Measurements from ENCODE around the gene DOK7. TPM values are rescaled to one million over a fixed set of nuclear protein-coding genes. Genes with fewer than 3 reads are reported as not detected.

DOK7 gene
- total RNA-seq, 2 experiments from 2014 or later = not detected

DNA sequence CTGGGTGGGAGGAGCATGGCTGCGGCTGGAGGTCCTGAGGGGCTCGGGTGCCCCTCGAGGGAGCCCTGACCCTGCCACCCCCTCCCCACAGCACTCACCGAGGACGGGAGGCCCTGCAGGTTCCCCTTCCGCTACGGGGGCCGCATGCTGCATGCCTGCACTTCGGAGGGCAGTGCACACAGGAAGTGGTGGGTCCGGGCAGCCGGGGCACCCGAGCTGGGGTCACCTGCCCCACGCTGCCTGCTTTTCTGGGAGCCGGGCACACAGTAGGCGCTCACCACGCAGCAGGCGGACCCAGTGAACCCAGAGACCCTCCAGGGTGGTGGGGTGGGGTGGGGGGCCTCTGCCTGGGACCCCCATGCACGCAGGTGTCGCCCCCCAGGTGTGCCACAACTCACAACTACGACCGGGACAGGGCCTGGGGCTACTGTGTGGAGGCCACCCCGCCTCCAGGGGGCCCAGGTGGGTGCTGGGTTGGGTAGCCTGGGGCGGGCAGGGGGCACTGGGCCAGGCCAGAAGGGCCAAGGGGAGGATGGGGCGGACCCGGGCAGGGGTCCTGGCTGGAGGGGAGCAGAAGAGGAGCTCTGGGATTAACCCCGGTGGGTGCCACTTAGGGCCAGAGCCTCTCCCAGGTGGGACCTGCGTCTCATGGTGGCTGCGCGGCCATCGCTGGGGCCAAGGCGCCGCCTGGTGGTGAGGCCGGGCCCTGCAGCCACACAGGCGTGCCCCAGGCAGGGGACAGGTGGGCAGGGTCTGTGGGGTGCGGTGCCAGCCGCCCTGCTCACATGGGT, 20.0 kb upstream of the DOK7 start:
- ATAC-seq (ENCODE audit: low read depth) = peak; percentile 73
- H3K27ac Mint-ChIP-seq = no peak overlapping the region

DNA sequence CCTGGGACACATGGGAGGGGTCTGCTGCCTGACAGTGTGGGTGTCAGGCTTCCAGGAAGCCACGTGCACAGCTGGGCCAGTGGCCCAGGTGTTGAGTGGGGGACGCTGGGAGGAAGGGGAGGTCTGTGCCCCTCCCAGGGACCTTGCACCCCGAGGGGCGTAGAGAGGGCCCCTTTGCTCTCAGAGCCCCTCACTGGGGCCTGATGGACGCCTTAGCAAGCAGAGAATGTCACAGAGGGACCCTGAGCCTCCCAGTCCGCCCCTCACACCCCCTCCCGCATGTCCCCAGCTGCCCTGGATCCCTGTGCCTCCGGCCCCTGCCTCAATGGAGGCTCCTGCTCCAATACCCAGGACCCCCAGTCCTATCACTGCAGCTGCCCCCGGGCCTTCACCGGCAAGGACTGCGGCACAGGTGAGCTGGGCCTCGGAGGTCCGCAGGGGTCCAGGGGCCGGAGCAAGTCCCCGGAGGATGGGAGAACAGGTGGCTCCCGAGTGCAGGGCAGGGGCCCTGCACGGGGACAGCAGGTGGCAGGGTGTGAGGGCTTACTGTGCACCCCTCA, 19.3 kb upstream of the DOK7 start:
- no peak overlapping the region for H3K27ac Mint-ChIP-seq
- H3K4me1 Mint-ChIP-seq = no peaks in the 10 kb centered on the region
- H3K4me3 Mint-ChIP-seq = no peak overlapping the region
- POLR2A ChIA-PET = no interaction called here
- H3K36me3 Mint-ChIP-seq = no peaks in the 10 kb centered on the region
- peak; percentile 10 for ATAC-seq (ENCODE audit: low read depth)
- no peaks in the 10 kb centered on the region for H3K27me3 Mint-ChIP-seq
- no peaks in the 10 kb centered on the region for H3K9me3 Mint-ChIP-seq
- no peak for DNase-seq

More for the DNA sequence above, 20.0 kb upstream of the DOK7 start:
- Mint-ChIP-seq H3K36me3 (no peaks in the 10 kb centered on the region), H3K4me3 (no peak overlapping the region), H3K27me3 (no peaks in the 10 kb centered on the region), H3K9me3 (no peaks in the 10 kb centered on the region), H3K4me1 (no peaks in the 10 kb centered on the region)
- POLR2A ChIA-PET = no interaction called here
- DNase-seq = peak; percentile 88

DNA sequence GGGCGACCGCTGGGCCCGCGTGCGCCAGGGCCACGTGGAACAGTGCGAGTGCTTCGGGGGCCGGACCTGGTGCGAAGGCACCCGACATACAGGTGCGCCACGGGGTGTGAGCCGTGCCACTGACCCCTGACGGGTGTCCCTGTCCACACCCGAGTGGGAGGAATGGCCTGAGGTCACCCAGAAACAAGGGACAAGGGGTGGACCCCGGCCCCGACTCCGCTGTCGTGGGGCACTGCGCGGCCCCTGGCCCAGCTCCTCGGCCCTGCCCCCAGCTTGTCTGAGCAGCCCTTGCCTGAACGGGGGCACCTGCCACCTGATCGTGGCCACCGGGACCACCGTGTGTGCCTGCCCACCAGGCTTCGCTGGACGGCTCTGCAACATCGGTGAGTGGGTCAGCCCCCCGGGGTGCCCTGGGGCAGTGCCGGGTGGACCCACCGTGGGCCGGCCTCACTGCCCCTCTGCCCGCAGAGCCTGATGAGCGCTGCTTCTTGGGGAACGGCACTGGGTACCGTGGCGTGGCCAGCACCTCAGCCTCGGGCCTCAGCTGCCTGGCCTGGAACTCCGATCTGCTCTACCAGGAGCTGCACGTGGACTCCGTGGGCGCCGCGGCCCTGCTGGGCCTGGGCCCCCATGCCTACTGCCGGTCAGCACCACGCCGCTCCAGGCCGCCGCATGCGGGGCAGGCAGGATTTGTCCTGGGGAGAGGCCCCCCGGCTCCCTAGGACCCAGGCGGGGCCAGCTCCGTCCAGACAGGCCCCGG, 18.6 kb upstream of the DOK7 start:
- POLR2A ChIA-PET = no interaction called here
- Mint-ChIP-seq H3K4me3 (no peak overlapping the region), H3K27me3 (no peaks in the 10 kb centered on the region), H3K36me3 (no peaks in the 10 kb centered on the region), H3K9me3 (no peaks in the 10 kb centered on the region), H3K27ac (no peak overlapping the region), H3K4me1 (no peaks in the 10 kb centered on the region)
- DNase-seq (no peak), ATAC-seq (ENCODE audit: low read depth) (no peak)

DNA sequence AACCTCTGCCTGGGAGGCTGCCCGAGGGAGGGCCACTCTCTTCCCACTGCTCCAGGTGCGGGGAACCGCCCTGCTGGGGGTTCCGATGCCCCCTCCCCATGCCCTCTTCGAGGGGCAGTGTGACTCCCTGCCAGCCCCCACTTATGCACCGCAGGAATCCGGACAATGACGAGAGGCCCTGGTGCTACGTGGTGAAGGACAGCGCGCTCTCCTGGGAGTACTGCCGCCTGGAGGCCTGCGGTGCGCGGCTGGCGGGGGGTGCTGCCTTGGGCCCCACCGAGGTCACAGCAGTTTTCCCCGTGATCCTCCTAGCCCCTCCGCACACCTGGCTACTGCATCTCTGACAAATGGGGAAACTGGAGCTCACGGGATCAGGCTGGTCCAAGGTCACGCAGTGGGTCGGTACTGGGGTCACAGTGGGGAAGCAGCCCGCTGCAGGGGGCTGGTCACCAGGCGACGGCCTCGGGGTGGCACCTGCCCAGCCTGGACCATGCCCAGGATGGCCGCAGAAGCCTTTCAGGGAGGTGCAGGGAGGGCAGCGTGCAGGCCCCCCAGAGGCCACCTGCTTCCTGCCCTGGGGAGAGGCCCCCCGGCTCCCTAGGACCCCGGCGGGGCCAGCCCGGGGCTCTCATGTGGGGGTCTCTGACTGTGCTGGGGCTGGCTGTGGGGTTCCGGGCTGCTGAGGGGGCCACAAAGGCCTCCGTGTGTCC, 17.8 kb upstream of the DOK7 start:
- Mint-ChIP-seq H3K36me3 (no peaks in the 10 kb centered on the region), H3K27ac (no peak overlapping the region), H3K4me1 (no peaks in the 10 kb centered on the region), H3K27me3 (no peaks in the 10 kb centered on the region), H3K9me3 (no peaks in the 10 kb centered on the region), H3K4me3 (no peak overlapping the region)
- ATAC-seq (ENCODE audit: low read depth) (no peak), DNase-seq (no peak)
- POLR2A ChIA-PET = no interaction called here

DNA sequence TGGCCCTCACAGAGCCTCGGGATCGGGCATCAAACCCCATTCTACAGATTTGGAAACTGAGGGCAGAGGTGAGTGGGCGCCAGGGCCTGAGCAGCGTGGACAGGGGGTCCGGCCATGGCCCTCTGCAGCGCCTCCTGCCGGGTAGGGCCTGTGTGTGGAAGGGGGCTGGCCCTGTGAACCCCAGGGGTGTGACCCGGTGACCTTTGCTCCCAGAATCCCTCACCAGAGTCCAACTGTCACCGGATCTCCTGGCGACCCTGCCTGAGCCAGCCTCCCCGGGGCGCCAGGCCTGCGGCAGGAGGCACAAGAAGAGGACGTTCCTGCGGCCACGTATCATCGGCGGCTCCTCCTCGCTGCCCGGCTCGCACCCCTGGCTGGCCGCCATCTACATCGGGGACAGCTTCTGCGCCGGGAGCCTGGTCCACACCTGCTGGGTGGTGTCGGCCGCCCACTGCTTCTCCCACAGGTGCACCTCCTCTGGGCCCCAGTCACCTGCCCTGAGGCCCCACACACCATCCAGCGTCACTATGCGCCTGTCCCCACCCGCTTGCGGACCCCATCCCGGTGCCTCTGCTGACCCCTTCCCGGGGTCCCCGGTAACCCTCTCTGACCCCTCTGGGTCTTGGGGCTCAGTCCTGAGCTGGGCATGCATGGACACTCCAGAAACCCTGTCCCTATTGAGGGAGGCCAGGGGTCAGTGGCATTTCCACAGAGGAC, 17.1 kb upstream of the DOK7 start:
- POLR2A ChIA-PET = no interaction called here

DNA sequence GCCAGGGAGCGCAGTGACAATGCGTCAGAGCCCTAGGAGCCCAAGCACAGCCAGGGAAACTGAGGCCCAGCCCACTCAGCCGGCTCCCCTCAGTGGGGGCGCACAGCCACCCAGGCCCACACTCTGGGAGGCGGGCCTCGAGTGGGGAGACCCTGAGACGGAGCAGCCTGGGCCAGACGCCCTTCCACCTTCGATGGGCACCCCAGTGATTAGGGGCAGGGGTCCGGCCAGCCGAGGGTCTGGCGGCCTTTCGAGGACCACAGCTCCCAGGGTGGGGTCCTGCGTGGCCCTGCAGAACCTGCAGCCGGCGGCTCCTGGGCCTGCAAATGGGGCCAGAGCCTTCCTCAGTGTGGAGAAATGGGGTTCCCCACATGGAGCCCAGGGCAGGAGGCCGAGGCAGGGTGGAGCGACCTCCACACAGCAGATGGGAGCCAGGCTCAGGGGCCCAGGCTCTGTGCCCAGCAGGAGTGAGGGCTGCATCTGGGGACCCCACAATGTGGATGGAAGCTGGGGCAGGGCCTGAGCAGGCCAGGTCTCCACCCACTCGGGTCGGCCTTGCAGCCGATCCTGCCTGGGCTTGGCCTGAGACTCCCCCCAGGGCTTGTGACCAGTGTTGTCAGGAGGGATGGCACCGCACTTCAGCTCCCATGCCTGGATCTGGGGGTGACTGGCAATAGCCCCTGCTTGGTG, 16.3 kb upstream of the DOK7 start:
- Mint-ChIP-seq H3K4me1 (no peaks in the 10 kb centered on the region), H3K27me3 (peaks cover 4% of the 10 kb centered on the region), H3K9me3 (no peaks in the 10 kb centered on the region), H3K4me3 (no peak overlapping the region), H3K36me3 (no peaks in the 10 kb centered on the region), H3K27ac (no peak overlapping the region)
- DNase-seq (no peak), ATAC-seq (ENCODE audit: low read depth) (no peak)
- POLR2A ChIA-PET = no interaction called here

More for the DNA sequence above, 17.1 kb upstream of the DOK7 start:
- no peak for ATAC-seq (ENCODE audit: low read depth)
- no peak for DNase-seq
- Mint-ChIP-seq H3K4me3 (no peak overlapping the region), H3K27ac (no peak overlapping the region), H3K4me1 (no peaks in the 10 kb centered on the region), H3K27me3 (peaks cover 4% of the 10 kb centered on the region), H3K9me3 (no peaks in the 10 kb centered on the region), H3K36me3 (no peaks in the 10 kb centered on the region)

DNA sequence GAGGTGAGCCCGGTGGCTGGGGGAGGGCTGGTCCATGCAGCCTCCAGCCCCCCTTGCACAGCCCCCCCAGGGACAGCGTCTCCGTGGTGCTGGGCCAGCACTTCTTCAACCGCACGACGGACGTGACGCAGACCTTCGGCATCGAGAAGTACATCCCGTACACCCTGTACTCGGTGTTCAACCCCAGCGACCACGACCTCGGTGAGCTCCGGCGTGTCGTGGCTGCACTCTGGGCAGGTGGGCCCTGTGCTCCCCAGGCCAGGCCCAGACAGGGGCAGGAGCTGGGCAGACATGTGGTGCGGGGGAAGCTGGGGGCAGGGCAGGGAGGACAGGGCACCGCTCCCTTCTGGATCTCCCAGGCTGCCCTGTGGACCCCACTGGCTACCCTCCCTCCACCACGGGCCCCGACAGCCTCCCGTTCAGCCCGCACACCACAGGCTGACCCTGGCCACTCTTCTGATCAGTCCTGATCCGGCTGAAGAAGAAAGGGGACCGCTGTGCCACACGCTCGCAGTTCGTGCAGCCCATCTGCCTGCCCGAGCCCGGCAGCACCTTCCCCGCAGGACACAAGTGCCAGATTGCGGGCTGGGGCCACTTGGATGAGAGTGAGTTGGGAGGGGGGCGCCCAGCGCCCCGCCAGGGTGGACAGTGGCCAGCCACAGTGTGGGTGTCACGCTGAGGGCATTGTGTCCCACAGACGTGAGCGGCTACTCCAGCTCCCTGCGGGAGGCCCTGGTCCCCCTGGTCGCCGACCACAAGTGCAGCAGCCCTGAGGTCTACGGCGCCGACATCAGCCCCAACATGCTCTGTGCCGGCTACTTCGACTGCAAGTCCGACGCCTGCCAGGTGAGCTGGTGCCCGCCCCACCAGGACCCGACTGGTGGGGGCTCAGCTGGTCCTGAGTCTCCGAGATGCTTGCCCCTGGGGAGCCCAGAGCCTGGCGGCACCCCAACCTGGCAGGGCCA, 15.4 kb upstream of the DOK7 start:
- Mint-ChIP-seq H3K36me3 (no peaks in the 10 kb centered on the region), H3K27ac (no peak overlapping the region), H3K27me3 (peaks cover 4% of the 10 kb centered on the region), H3K9me3 (no peaks in the 10 kb centered on the region), H3K4me1 (no peaks in the 10 kb centered on the region), H3K4me3 (no peak overlapping the region)
- ATAC-seq (ENCODE audit: low read depth) (no peak), DNase-seq (no peak)
- POLR2A ChIA-PET = no interaction called here

DNA sequence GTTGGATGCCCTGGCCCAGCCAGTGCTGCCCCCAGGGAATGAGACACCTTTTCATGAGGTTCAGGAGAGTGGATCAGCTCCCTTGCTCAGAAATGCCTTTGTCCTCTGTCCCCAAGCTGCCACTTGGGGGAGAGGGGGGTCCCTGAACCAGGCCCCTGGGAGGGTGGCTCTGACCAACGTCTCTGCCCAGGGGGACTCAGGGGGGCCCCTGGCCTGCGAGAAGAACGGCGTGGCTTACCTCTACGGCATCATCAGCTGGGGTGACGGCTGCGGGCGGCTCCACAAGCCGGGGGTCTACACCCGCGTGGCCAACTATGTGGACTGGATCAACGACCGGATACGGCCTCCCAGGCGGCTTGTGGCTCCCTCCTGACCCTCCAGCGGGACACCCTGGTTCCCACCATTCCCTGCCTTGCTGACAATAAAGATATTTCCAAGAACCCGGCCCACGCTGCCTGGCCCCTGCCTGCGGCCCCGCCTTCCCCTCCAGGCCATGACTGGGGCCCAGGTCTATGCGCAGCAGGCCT, 14.0 kb upstream of the DOK7 start:
- ATAC-seq (ENCODE audit: low read depth) (no peak), DNase-seq (no peak)
- Mint-ChIP-seq H3K27me3 (peaks cover 4% of the 10 kb centered on the region), H3K36me3 (no peaks in the 10 kb centered on the region), H3K4me1 (no peaks in the 10 kb centered on the region), H3K27ac (no peak overlapping the region), H3K4me3 (no peak overlapping the region), H3K9me3 (no peaks in the 10 kb centered on the region)
- POLR2A ChIA-PET = no interaction called here

DNA sequence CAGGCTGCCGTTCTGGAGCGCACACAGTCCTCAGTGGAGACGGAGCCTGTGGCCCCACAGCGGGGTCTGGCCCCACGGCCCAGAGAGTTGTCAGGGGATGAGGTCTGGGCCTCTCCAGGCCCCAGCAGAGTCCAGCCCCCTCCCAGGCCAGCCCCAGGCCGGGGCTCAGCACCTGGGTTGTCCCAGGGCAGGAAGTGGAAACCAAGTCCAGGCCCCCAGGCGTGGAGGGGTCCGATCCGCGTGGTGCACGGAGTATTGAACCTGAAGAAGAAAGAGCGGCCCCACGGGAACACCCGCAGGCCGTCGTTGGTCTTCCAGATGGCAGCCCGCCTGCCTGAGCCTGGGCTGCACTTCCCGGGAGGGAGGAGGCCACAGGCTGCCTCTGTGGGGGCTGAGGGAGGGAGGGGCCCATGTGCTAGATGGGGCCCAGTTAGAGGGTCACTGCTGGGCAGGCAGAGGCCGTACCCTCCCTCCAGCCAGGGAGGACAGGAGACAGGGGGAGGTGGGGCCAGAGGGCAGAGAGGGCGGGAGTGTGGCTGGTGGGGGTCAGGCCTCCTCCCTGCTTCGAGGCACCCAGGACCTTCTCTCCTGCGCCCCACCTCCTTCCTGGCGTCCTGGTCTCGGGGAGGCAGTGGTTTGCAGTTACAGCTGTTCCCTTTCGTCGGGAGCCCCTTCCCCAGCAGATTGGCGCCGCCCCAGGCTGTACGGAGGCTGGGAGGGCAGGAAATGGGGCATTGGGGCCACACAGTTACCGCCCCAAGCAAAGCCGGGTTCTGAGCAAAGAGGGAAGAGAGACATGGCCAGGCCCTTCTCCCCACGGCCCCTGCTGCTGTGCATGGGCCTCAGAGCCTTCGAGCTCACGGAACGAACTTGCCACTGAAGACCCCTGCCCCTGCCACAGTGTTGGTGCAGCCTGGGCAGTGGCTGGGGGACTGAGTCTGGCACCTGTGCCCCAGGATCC, 13.3 kb upstream of the DOK7 start:
- H3K9me3 Mint-ChIP-seq = no peaks in the 10 kb centered on the region
- no peak for ATAC-seq (ENCODE audit: low read depth)
- peaks cover 4% of the 10 kb centered on the region for H3K27me3 Mint-ChIP-seq
- H3K4me3 Mint-ChIP-seq = no peak overlapping the region
- no peaks in the 10 kb centered on the region for H3K36me3 Mint-ChIP-seq
- no peak for DNase-seq
- no peak overlapping the region for H3K27ac Mint-ChIP-seq
- POLR2A ChIA-PET = no interaction called here
- H3K4me1 Mint-ChIP-seq = no peaks in the 10 kb centered on the region

DNA sequence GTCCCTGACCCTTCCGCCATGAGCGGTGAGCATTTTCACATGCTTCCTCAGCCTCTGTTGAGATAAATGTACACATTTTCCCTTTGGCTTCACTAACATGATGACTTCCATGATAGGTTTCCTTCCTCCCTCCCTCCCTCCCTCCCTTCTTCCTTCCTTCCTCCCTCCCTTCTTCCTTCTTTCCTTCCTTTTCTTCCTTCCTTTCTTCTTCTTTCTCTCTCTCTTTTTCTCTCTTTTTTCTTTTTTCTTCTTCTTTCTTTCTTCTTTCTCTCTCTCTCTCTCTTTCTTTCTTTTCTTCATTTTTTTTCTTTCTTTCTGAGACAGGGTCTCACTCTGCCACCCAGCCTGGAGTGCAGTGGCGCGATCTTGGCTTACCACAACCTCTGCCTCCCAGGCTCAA, 12.5 kb upstream of the DOK7 start:
- H3K36me3 Mint-ChIP-seq = no peaks in the 10 kb centered on the region
- peaks cover 7% of the 10 kb centered on the region for H3K9me3 Mint-ChIP-seq
- no peak overlapping the region for H3K4me3 Mint-ChIP-seq

DNA sequence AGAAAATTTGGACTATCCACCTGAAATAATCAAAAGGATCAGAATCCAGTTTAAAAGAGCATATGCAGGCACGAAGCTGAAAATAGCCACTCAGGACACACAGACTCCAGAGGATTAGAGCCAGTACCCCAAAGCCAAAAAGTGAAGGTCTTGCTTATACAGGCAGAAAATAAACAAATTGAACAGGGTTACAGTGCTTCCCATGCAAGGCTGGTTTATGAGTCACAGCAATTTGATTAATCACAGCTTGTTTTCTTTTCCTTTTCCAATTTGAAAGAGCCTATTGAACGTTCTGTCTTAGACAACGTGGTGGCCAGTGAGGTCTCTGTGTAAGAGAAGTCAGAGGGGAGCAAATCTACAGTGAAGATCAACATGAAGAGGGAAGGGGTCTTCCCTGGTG, 11.2 kb upstream of the DOK7 start:
- no peak overlapping the region for H3K4me3 Mint-ChIP-seq
- H3K9me3 Mint-ChIP-seq = peaks cover 7% of the 10 kb centered on the region
- no peak overlapping the region for H3K27ac Mint-ChIP-seq
- no peaks in the 10 kb centered on the region for H3K36me3 Mint-ChIP-seq
- ATAC-seq (ENCODE audit: low read depth) (no peak), DNase-seq (no peak)
- no peaks in the 10 kb centered on the region for H3K4me1 Mint-ChIP-seq
- POLR2A ChIA-PET = no interaction called here
- peaks cover 4% of the 10 kb centered on the region for H3K27me3 Mint-ChIP-seq

More for the DNA sequence above, 12.5 kb upstream of the DOK7 start:
- POLR2A ChIA-PET = no interaction called here
- DNase-seq (no peak), ATAC-seq (ENCODE audit: low read depth) (no peak)
- no peak overlapping the region for H3K27ac Mint-ChIP-seq
- no peaks in the 10 kb centered on the region for H3K4me1 Mint-ChIP-seq
- H3K27me3 Mint-ChIP-seq = peaks cover 4% of the 10 kb centered on the region
